Peyer's patch (tissue), 4 donors: Measurements from ENCODE around the gene NEURL3. TPM values are rescaled to one million over a fixed set of nuclear protein-coding genes. Genes with fewer than 3 reads are reported as not detected.
A peak's percentile ranks its signal among the peaks of the same experiment; 100 is the strongest.

Source experiments
- DNase-seq, 3 donors: peaks; one replicate each; pipeline ENCODE4 v3.0.0-alpha.2; 2017 to 2019
- H3K27ac ChIP-seq, 4 donors: fragments of 200-600 bp; sonication (generic); one replicate each; pipeline ENCODE4 v1.5.1; 2016 to 2019
- H3K27me3 ChIP-seq, 2 donors: fragments of 200-600 bp; sonication (generic); one replicate each; pipeline ENCODE4 v1.5.1; 2019
- H3K36me3 ChIP-seq, 3 donors: fragments of 200-600 bp; sonication (generic); one replicate each; pipeline ENCODE4 v1.5.1; 2016 to 2019
- H3K4me1 ChIP-seq, 4 donors: fragments of 200-600 bp; sonication (generic); one replicate each; pipeline ENCODE4 v1.5.1; 2016 to 2019
- H3K4me3 ChIP-seq, 4 donors: fragments of 200-600 bp; sonication (generic); 1 replicate in 3 of 4; 2 replicates in 1 of 4; pipeline ENCODE4 v1.5.1; 2016 to 2019; ENCODE audit warnings: mild to moderate bottlenecking in 1 of 4
- H3K9me3 ChIP-seq, 4 donors: fragments of 200-600 bp; sonication (generic); one replicate each; pipeline ENCODE4 v1.5.1; 2016 to 2019; ENCODE audit warnings: mild to moderate bottlenecking in 1 of 4
- CTCF ChIP-seq, 6 experiments: fragments of 450-650 bp in 4 of 6; fragments of 200-600 bp in 2 of 6; sonication (generic) in 1 of 6; IDR thresholded peaks; one replicate each; pipeline ENCODE4 v1.5.1; 2017 to 2019; ENCODE audit warnings: antibody characterized with exemption in 6 of 6, mild to moderate bottlenecking in 3 of 6, moderate library complexity in 1 of 6
- POLR2A ChIP-seq, 2 donors: fragments of 450-650 bp; IDR thresholded peaks; one replicate each; pipeline ENCODE4 v1.5.1; 2017; ENCODE audit warnings: antibody characterized with exemption in 2 of 2, mild to moderate bottlenecking in 2 of 2, moderate library complexity in 2 of 2
- total RNA-seq, 4 donors: library from RNA; depleted of rRNA; stranded (reverse); fragments of >200 nt; gene quantifications; one replicate each; pipeline ENCODE4 v1.1.0, GENCODE V29; 2016

NEURL3 gene
- total RNA-seq, 4 donors from 2014 or later: 1.7 to 23.6 (median 20.2) TPM; not detected in 1

GRCh38 chr2:96548558-96549465, 43.7 kb upstream of the NEURL3 start:
- peak in 1 of 3 donors; percentile 27 for DNase-seq
- Histone ChIP-seq H3K4me1 (peaks cover 0 to 2% (median 0%) of the 10 kb centered on the region in 4 donors), H3K27me3 (no peaks in the 10 kb centered on the region), H3K9me3 (no peaks in the 10 kb centered on the region), H3K27ac (no peak overlapping the region), H3K36me3 (peaks cover 0 to 41% (median 0%) of the 10 kb centered on the region in 3 donors), H3K4me3 (no peak overlapping the region)
- TF ChIP-seq CTCF (IDR thresholded peaks at IDR 0.05) (no peak), POLR2A (IDR thresholded peaks at IDR 0.05) (no peak)

GRCh38 chr2:96547731-96548171, 42.6 kb upstream of the NEURL3 start:
- TF ChIP-seq POLR2A (IDR thresholded peaks at IDR 0.05) (no peak), CTCF (IDR thresholded peaks at IDR 0.05) (no peak)
- Histone ChIP-seq H3K27me3 (no peaks in the 10 kb centered on the region), H3K27ac (no peak overlapping the region), H3K9me3 (no peaks in the 10 kb centered on the region), H3K36me3 (peaks cover 0 to 41% (median 0%) of the 10 kb centered on the region in 3 donors), H3K4me1 (no peaks in the 10 kb centered on the region), H3K4me3 (no peak overlapping the region)
- DNase-seq: peak in 1 of 3 donors; percentile 17

GRCh38 chr2:96547203-96547641, 42.1 kb upstream of the NEURL3 start:
- no peaks in the 10 kb centered on the region for H3K4me1 ChIP-seq
- no peaks in the 10 kb centered on the region for H3K9me3 ChIP-seq
- peak in 1 of 3 donors; percentile 37 for DNase-seq
- no peak overlapping the region for H3K4me3 ChIP-seq
- no peaks in the 10 kb centered on the region for H3K27me3 ChIP-seq
- no peak overlapping the region for H3K27ac ChIP-seq
- TF ChIP-seq POLR2A (IDR thresholded peaks at IDR 0.05): no peak
- peaks cover 0 to 41% (median 0%) of the 10 kb centered on the region in 3 donors for H3K36me3 ChIP-seq

GRCh38 chr2:96546797-96547196, 41.6 kb upstream of the NEURL3 start:
- H3K4me3 ChIP-seq: no peak overlapping the region
- no peak overlapping the region for H3K27ac ChIP-seq
- H3K27me3 ChIP-seq: no peaks in the 10 kb centered on the region
- DNase-seq: peak in 1 of 3 donors; percentile 36
- H3K36me3 ChIP-seq: peaks cover 0 to 37% (median 0%) of the 10 kb centered on the region in 3 donors
- no peak for TF ChIP-seq CTCF (IDR thresholded peaks at IDR 0.05)
- no peak for TF ChIP-seq POLR2A (IDR thresholded peaks at IDR 0.05)
- H3K4me1 ChIP-seq: no peaks in the 10 kb centered on the region
- H3K9me3 ChIP-seq: no peaks in the 10 kb centered on the region

- DNase-seq: peak in 1 of 3 donors; percentile 36
- no peaks in the 10 kb centered on the region for H3K9me3 ChIP-seq
- H3K4me1 ChIP-seq: no peaks in the 10 kb centered on the region
- H3K27ac ChIP-seq: no peak overlapping the region
- H3K36me3 ChIP-seq: peaks cover 0 to 32% (median 0%) of the 10 kb centered on the region in 3 donors
- H3K27me3 ChIP-seq: no peaks in the 10 kb centered on the region
- no peak for TF ChIP-seq POLR2A (IDR thresholded peaks at IDR 0.05)
- no peak for TF ChIP-seq CTCF (IDR thresholded peaks at IDR 0.05)
- H3K4me3 ChIP-seq: no peak overlapping the region
Observed at GRCh38 chr2:96546321-96546720, 41.2 kb upstream of the NEURL3 start.

- Histone ChIP-seq H3K4me1 (peaks cover 4 to 25% (median 17%) of the 10 kb centered on the region in 4 donors), H3K27ac (no peak overlapping the region), H3K9me3 (no peaks in the 10 kb centered on the region), H3K36me3 (peaks cover 0 to 3% (median 0%) of the 10 kb centered on the region in 3 donors), H3K4me3 (no peak overlapping the region), H3K27me3 (no peaks in the 10 kb centered on the region)
- TF ChIP-seq CTCF (IDR thresholded peaks at IDR 0.05): no peak
- TF ChIP-seq POLR2A (IDR thresholded peaks at IDR 0.05): no peak
- no peak for DNase-seq
Observed at GRCh38 chr2:96542357-96542977, 37.3 kb upstream of the NEURL3 start.
